Measurements from ENCODE around the gene DCP1A.

- TF ChIP-seq CTCF (IDR thresholded peaks at IDR 0.05) (no peak), POLR2A (IDR thresholded peaks at IDR 0.05) (no peak)
These were observed 35.5 kb downstream of the DCP1A start for GRCh38 chr3:53311882-53312281.
